Activated T-cell treated with anti-CD3 and anti-CD28 coated beads, Interleukin-2, amount 50 U/mL, for 24 hours (primary cell): ENCODE data around the gene CC2D2A.
"Not testable (repeated sequence)": the region's sequence is repeated elsewhere in the genome, so short reads cannot be mapped to it uniquely, and the experiment has no call there.

Experiments
- DNase-seq: peaks from one replicate; pipeline ENCODE4 v3.0.0-alpha.2; 2020
- H3K27ac Mint-ChIP-seq: 2 replicates; pipeline ENCODE4 v1.8.0; 2020; ENCODE audit warnings: mild to moderate bottlenecking, mixed read lengths
- H3K27me3 Mint-ChIP-seq: 2 replicates; pipeline ENCODE4 v1.8.0; 2020; ENCODE audit warnings: mixed read lengths
- H3K36me3 Mint-ChIP-seq: 2 replicates; pipeline ENCODE4 v1.8.0; 2020; ENCODE audit warnings: low read depth, mixed read lengths
- H3K4me1 Mint-ChIP-seq: 2 replicates; pipeline ENCODE4 v1.8.0; 2020; ENCODE audit warnings: low read depth, mixed read lengths
- H3K4me3 Mint-ChIP-seq: 2 replicates; pipeline ENCODE4 v1.8.0; 2020; ENCODE audit warnings: mild to moderate bottlenecking, moderate library complexity, mixed read lengths
- H3K9me3 Mint-ChIP-seq: 2 replicates; pipeline ENCODE4 v1.8.0; 2020; ENCODE audit warnings: mixed read lengths

CC2D2A gene

GRCh38 chr4:15584785-15585184 lies 115.1 kb downstream of the CC2D2A start:
- Mint-ChIP-seq H3K27me3 (no peaks in the 10 kb centered on the region), H3K9me3 (no peaks in the 10 kb centered on the region), H3K4me3 (no peak overlapping the region), H3K36me3 (no peaks in the 10 kb centered on the region), H3K4me1 (peaks cover 3% of the 10 kb centered on the region), H3K27ac (no peak overlapping the region)
- no peak for DNase-seq

DNA sequence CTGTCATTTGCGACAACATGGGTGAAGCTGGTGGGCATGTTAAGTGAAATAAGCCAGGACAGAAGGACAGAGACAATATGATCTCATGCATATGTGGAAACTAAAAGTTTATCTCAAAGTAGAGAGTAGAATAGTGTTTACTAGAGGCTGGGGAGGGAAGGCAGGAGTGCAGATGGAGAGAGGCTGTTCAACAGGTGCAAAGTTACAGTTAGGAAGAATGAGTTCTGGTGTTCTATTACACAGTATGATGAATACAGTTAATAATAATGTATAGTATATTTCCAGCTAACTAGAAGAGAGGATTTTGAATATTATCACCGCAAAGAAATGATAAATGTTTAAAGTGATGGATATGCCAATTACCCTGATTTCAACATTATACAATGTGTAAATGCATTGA lies 115.6 kb downstream of the CC2D2A start:
- H3K27ac Mint-ChIP-seq: no peak overlapping the region
- no peak for DNase-seq
- H3K9me3 Mint-ChIP-seq: no peaks in the 10 kb centered on the region
- no peaks in the 10 kb centered on the region for H3K4me1 Mint-ChIP-seq
- H3K4me3 Mint-ChIP-seq: no peak overlapping the region
- H3K36me3 Mint-ChIP-seq: no peaks in the 10 kb centered on the region
- no peaks in the 10 kb centered on the region for H3K27me3 Mint-ChIP-seq

GRCh38 chr4:15586066-15586465 lies 116.4 kb downstream of the CC2D2A start:
- H3K9me3 Mint-ChIP-seq: no peaks in the 10 kb centered on the region
- H3K27me3 Mint-ChIP-seq: no peaks in the 10 kb centered on the region
- DNase-seq: no peak
- no peaks in the 10 kb centered on the region for H3K36me3 Mint-ChIP-seq
- H3K27ac Mint-ChIP-seq: no peak overlapping the region
- H3K4me1 Mint-ChIP-seq: no peaks in the 10 kb centered on the region
- no peak overlapping the region for H3K4me3 Mint-ChIP-seq

GRCh38 chr4:15587649-15588048 lies 118.0 kb downstream of the CC2D2A start:
- Mint-ChIP-seq H3K9me3 (no peaks in the 10 kb centered on the region), H3K27ac (no peak overlapping the region), H3K4me3 (no peak overlapping the region), H3K36me3 (no peaks in the 10 kb centered on the region), H3K27me3 (no peaks in the 10 kb centered on the region), H3K4me1 (no peaks in the 10 kb centered on the region)
- no peak for DNase-seq

- H3K4me1 Mint-ChIP-seq: no peaks in the 10 kb centered on the region
- no peaks in the 10 kb centered on the region for H3K27me3 Mint-ChIP-seq
- no peaks in the 10 kb centered on the region for H3K9me3 Mint-ChIP-seq
- H3K4me3 Mint-ChIP-seq: no peak overlapping the region
- DNase-seq: no peak
- no peak overlapping the region for H3K27ac Mint-ChIP-seq
- H3K36me3 Mint-ChIP-seq: no peaks in the 10 kb centered on the region
Observed at GRCh38 chr4:15592799-15593198, 123.1 kb downstream of the CC2D2A start.

DNA sequence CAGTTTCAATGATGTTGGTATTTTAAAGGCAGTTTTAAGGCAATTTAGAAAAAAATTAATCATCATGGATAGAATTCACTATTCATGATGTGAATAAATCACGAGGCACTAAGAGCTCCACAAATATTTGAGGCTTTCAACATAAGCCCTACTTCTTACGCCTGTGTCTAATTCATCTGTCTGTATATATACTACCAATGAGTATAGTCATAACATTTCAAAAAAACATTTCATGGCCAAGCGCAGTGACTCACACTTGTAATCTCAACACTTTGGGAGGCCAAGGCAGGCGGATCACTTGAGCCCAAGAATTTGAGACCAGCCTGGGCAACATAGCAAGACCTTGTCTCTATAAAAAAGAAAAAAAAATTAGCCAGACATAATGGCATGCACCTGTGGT lies 129.0 kb downstream of the CC2D2A start:
- H3K9me3 Mint-ChIP-seq: no peaks in the 10 kb centered on the region
- H3K27ac Mint-ChIP-seq: no peak overlapping the region
- peaks cover 27% of the 10 kb centered on the region for H3K36me3 Mint-ChIP-seq
- H3K27me3 Mint-ChIP-seq: no peaks in the 10 kb centered on the region
- DNase-seq: no peak
- H3K4me1 Mint-ChIP-seq: no peaks in the 10 kb centered on the region
- no peak overlapping the region for H3K4me3 Mint-ChIP-seq

DNA sequence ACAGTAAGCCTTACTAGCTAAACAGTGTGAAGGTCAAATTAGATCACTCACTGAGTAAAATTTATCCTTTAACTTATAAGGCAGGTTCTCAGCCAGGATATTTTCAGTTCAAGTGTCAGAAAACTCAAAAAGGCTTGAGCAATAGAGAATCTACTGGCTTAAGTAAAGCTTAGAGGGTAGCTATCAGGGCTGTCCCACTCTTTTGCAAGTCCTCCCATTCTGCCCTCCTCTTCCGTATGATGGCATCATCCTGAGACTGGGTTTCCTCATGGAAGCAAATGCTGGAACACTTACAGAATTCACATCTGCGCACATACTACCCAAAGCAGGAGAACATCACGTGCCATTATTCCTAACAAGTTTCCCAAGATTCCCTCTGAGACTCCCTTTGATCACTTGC lies 130.5 kb downstream of the CC2D2A start:
- no peak for DNase-seq
- Mint-ChIP-seq H3K9me3 (no peaks in the 10 kb centered on the region), H3K36me3 (peaks cover 42% of the 10 kb centered on the region), H3K4me3 (no peak overlapping the region), H3K4me1 (peaks cover 3% of the 10 kb centered on the region), H3K27ac (no peak overlapping the region), H3K27me3 (no peaks in the 10 kb centered on the region)

DNA sequence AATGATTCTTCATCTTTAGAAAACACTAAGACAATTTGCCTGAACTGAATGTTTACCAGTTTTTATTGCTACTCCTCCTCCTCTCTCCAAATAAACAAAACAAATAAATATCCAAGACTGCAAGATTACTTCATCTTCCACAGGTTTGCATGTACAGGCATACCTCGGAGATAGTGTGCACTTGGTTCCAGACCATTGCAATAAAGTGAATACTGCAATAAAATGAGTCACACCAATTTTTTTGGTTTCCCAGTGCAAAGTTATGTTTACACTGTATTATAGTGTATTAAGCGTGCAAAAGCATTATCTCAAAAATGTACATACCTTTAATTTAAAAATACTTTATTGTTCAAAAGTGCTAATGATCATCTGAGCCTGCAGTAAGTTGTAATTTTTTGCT lies 132.2 kb downstream of the CC2D2A start:
- Mint-ChIP-seq H3K27ac (no peak overlapping the region), H3K4me3 (no peak overlapping the region), H3K9me3 (no peaks in the 10 kb centered on the region), H3K36me3 (peaks cover 54% of the 10 kb centered on the region), H3K4me1 (peaks cover 4% of the 10 kb centered on the region), H3K27me3 (no peaks in the 10 kb centered on the region)
- DNase-seq: no peak

DNA sequence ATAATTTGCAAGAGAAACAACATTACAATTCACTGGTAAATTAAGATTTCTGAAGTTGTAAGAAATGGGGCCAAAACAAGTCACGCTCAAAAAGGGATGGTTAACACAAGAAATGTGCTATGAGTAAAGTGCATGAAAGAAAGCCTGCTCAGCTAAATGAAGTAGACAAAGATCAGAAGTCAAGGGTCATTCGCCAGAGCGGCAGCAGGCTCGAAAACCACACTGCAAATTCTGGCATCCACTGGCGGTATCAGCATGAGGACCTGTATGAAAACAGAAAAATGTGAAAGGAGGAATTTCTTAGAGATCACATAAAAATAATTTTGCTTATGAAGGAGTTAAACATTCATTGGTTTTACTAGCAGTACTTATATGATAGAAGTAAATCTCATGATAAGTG lies 135.9 kb downstream of the CC2D2A start:
- H3K4me3 Mint-ChIP-seq: no peak overlapping the region
- DNase-seq: no peak
- H3K9me3 Mint-ChIP-seq: no peaks in the 10 kb centered on the region
- H3K27ac Mint-ChIP-seq: peak overlapping the region; percentile 51
- no peaks in the 10 kb centered on the region for H3K27me3 Mint-ChIP-seq
- H3K4me1 Mint-ChIP-seq: peaks cover 4% of the 10 kb centered on the region
- H3K36me3 Mint-ChIP-seq: peaks cover 63% of the 10 kb centered on the region

- H3K4me1 Mint-ChIP-seq: peaks cover 12% of the 10 kb centered on the region
- no peaks in the 10 kb centered on the region for H3K27me3 Mint-ChIP-seq
- H3K27ac Mint-ChIP-seq: no peak overlapping the region
- H3K36me3 Mint-ChIP-seq: peaks cover 54% of the 10 kb centered on the region
- no peaks in the 10 kb centered on the region for H3K9me3 Mint-ChIP-seq
- DNase-seq: no peak
- no peak overlapping the region for H3K4me3 Mint-ChIP-seq
Observed at GRCh38 chr4:15610855-15611254, 141.2 kb downstream of the CC2D2A start.

DNA sequence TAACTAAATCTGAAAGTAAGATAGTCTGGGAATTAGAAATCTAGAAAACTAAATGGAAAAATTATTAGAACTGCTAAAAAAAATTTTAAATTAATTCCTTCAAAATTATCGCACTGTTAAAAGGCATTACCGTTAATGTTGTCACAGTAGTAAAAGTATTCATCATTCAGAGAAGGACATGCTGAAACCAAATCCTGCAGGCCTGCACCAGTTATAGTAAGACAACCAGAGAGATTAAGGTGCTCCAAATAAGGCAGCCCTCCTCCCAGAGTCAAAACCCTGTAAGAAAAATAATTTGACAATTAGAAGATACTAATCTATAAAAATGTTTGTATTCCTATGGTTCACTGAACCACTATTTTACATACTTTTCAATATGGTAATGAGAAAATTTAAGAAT lies 142.5 kb downstream of the CC2D2A start:
- no peaks in the 10 kb centered on the region for H3K27me3 Mint-ChIP-seq
- peaks cover 19% of the 10 kb centered on the region for H3K4me1 Mint-ChIP-seq
- H3K9me3 Mint-ChIP-seq: peaks cover 5% of the 10 kb centered on the region
- no peak overlapping the region for H3K27ac Mint-ChIP-seq
- no peak overlapping the region for H3K4me3 Mint-ChIP-seq
- H3K36me3 Mint-ChIP-seq: peaks cover 61% of the 10 kb centered on the region
- DNase-seq: no peak

- Mint-ChIP-seq H3K36me3 (peaks cover 77% of the 10 kb centered on the region), H3K4me1 (peaks cover 26% of the 10 kb centered on the region), H3K9me3 (peaks cover 11% of the 10 kb centered on the region)
- H3K27me3 Mint-ChIP-seq, DNase-seq, H3K27ac Mint-ChIP-seq, H3K4me3 Mint-ChIP-seq: not testable (repeated sequence)
Observed at GRCh38 chr4:15614891-15615290, 145.2 kb downstream of the CC2D2A start.

DNA sequence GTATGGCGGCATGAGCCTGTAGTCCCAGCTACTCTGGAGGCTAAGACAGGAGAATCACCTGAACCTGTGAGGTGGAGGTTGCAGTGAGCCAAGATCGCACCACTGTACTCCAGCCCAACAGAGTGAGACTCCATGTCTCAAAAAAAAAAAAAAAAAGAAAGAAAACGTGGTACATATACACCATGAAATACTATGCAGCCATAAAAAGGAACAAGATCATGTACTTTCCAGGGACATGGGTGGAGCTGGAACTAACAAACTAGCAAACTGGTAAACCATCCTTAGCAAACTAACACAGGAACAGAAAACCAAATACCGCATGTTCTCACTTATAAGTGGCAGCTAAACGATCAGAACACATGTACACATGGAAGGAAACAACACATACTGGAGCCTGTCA lies 147.7 kb downstream of the CC2D2A start:
- H3K4me3 Mint-ChIP-seq, H3K27ac Mint-ChIP-seq, DNase-seq, H3K27me3 Mint-ChIP-seq: not testable (repeated sequence)
- Mint-ChIP-seq H3K36me3 (peaks cover 82% of the 10 kb centered on the region), H3K9me3 (peaks cover 28% of the 10 kb centered on the region), H3K4me1 (peaks cover 24% of the 10 kb centered on the region)

- no peak for DNase-seq
- Mint-ChIP-seq H3K27me3 (no peaks in the 10 kb centered on the region), H3K27ac (no peak overlapping the region), H3K4me3 (no peak overlapping the region), H3K9me3 (no peaks in the 10 kb centered on the region), H3K36me3 (peaks cover 71% of the 10 kb centered on the region), H3K4me1 (peaks cover 7% of the 10 kb centered on the region)
Observed at GRCh38 chr4:15636818-15637217, 167.1 kb downstream of the CC2D2A start.

GRCh38 chr4:15638418-15638817 lies 168.7 kb downstream of the CC2D2A start:
- Mint-ChIP-seq H3K4me3 (no peak overlapping the region), H3K4me1 (peaks cover 13% of the 10 kb centered on the region), H3K27ac (no peak overlapping the region), H3K27me3 (no peaks in the 10 kb centered on the region), H3K36me3 (peaks cover 62% of the 10 kb centered on the region), H3K9me3 (no peaks in the 10 kb centered on the region)
- DNase-seq: no peak

DNA sequence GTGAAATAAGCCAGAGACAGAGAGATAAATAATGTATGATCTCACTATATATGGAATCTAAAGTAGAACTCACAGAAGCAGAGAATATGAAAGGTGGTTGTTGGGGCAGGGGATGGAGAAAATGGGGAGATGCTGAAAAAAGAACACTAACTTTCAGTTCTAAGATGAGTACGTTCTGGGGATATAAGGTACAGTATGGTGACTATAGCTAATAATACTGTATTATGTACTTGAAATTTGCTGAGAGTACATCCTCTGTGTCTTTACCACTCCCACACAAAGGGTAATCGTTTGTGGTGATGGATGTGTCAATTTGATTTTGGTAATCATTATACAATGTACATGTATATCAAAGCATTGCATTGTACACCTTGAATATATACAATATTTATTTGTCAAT lies 178.9 kb downstream of the CC2D2A start:
- DNase-seq: no peak
- Mint-ChIP-seq H3K9me3 (no peaks in the 10 kb centered on the region), H3K4me1 (peaks cover 72% of the 10 kb centered on the region), H3K27me3 (no peaks in the 10 kb centered on the region), H3K36me3 (peaks cover 12% of the 10 kb centered on the region), H3K4me3 (no peak overlapping the region), H3K27ac (no peak overlapping the region)
